Measurements from ENCODE around the gene HNF4A. TPM values are rescaled to one million over a fixed set of nuclear protein-coding genes. Genes with fewer than 3 reads are reported as not detected.

Gene HNF4A
- total RNA-seq, 2 donors from 2014 or later: not detected

DNA sequence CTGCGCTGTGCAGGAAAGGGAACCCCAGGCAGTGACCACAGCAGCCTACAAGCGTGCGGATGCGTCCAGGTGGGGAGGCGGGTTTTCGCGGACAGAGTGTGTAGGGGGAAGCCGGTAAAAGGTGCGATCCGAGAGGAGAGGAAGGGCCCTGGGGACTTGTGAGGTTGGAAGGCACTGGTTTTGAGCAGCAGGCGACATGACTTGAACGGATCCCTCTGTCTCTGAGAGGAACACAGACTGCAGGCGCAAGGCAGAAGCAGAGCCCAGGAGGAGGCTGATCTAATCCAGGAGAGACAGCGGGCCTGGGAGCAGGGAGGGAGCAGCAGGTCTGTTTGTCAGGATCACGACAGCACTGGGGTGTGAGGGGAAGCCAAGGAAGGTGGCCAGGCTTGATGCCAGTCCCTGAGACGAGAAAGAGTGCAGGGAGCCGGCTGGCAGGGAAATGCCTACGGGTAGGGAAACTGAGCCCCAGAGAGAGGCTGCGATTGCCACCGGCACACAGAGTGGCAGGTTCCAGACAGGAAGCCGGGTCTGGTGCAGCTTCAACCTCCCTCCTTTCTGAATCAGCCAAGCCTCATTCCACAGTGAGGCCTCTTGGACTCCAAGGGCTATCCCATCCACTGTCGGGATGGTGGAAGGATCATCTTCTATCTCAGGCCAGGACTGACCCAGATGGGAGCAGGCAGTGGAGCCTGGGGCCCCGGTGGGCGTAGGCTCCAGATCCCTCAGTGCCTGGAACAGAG lies 57.1 kb downstream of the HNF4A start:
- no peak overlapping the region for H3K27ac ChIP-seq
- no peaks in the 10 kb centered on the region for H3K9me3 ChIP-seq
- peaks cover 0 to 5% of the 10 kb centered on the region in 2 donors for H3K27me3 ChIP-seq
- DNase-seq (ENCODE audit: low spot score): no peak
- no peaks in the 10 kb centered on the region for H3K4me1 ChIP-seq
- H3K4me3 ChIP-seq: no peak overlapping the region
- TF ChIP-seq, protein P1, sequence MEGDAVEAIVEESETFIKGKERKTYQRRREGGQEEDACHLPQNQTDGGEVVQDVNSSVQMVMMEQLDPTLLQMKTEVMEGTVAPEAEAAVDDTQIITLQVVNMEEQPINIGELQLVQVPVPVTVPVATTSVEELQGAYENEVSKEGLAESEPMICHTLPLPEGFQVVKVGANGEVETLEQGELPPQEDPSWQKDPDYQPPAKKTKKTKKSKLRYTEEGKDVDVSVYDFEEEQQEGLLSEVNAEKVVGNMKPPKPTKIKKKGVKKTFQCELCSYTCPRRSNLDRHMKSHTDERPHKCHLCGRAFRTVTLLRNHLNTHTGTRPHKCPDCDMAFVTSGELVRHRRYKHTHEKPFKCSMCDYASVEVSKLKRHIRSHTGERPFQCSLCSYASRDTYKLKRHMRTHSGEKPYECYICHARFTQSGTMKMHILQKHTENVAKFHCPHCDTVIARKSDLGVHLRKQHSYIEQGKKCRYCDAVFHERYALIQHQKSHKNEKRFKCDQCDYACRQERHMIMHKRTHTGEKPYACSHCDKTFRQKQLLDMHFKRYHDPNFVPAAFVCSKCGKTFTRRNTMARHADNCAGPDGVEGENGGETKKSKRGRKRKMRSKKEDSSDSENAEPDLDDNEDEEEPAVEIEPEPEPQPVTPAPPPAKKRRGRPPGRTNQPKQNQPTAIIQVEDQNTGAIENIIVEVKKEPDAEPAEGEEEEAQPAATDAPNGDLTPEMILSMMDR (IDR thresholded peaks at IDR 0.05): no peak
- no peaks in the 10 kb centered on the region for H3K36me3 ChIP-seq

DNA sequence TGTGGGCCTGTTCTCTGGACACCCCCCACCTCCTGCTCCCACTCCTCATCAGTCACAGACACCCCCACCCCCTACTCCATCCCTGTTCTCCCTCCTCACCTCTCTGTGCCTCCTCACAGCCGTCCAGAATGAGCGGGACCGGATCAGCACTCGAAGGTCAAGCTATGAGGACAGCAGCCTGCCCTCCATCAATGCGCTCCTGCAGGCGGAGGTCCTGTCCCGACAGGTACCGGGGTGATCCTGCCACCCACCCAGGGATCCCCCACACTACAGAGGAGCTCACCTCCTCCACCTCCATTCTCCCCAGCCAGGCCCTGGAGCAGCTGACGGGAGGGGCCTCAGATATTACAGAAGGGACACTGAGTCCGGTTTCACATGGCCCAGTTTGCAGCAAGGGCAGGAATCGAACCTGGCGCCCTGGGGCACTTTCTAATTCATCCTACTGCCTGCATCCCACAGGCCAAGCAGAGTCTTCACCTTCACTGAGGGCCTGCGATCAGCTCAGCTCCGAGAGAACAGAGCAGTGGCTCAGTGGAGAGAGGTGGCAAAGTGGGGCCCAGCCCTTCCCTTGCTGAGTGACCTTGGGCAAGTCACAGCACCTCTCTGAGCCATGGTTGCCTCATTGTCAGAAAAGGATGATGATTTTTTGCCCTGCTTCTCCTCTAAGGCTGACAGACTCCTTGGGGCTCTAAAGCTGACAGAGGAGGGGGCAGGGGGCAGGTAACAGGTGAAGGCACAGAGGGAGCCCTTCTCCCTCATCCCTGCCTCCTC lies 58.3 kb downstream of the HNF4A start:
- no peaks in the 10 kb centered on the region for H3K9me3 ChIP-seq
- TF ChIP-seq, protein P1 (IDR thresholded peaks at IDR 0.05): no peak
- H3K4me3 ChIP-seq: no peak overlapping the region
- H3K4me1 ChIP-seq: no peaks in the 10 kb centered on the region
- no peaks in the 10 kb centered on the region for H3K36me3 ChIP-seq
- H3K27me3 ChIP-seq: peaks cover 0 to 5% of the 10 kb centered on the region in 2 donors
- DNase-seq (ENCODE audit: low spot score): no peak
- no peak overlapping the region for H3K27ac ChIP-seq

DNA sequence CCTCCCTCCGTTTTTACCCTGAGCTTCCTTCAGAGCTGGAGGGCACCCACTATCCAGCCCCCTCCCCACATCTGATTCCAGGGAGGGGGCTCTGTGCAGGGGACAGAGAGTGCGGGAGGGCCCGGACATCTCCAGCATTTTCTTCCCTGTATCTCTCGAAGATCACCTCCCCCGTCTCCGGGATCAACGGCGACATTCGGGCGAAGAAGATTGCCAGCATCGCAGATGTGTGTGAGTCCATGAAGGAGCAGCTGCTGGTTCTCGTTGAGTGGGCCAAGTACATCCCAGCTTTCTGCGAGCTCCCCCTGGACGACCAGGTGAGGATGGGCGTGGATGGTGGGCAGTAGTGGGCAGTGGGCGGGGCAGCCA lies 58.8 kb downstream of the HNF4A start:
- H3K27ac ChIP-seq: no peak overlapping the region
- H3K4me3 ChIP-seq: no peak overlapping the region
- no peaks in the 10 kb centered on the region for H3K36me3 ChIP-seq
- H3K27me3 ChIP-seq: peaks cover 0 to 5% of the 10 kb centered on the region in 2 donors
- TF ChIP-seq, protein P1 (IDR thresholded peaks at IDR 0.05): no peak
- H3K9me3 ChIP-seq: no peaks in the 10 kb centered on the region
- H3K4me1 ChIP-seq: no peaks in the 10 kb centered on the region
- DNase-seq (ENCODE audit: low spot score): no peak

DNA sequence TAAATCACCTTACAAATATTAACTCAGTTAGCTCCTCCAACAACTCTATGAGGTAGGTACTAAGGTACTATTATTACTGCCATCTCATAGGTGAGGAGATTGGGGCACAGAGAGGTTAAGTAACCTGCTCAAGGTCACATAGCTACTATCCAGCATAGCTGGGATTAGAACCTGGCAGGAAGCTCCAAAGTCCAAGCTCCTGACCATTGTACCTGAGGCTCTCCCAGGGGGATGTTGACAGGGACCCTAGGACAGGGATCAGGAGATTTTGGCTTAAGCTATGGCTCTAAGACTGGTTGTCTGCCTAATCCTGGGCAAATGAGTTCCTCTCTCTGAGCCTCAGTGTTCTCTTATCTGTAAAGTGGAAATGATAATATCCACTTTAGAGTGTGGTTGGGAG lies 59.3 kb downstream of the HNF4A start:
- Histone ChIP-seq H3K4me3 (no peak overlapping the region), H3K27me3 (peaks cover 0 to 5% of the 10 kb centered on the region in 2 donors), H3K4me1 (no peaks in the 10 kb centered on the region), H3K9me3 (no peaks in the 10 kb centered on the region), H3K27ac (no peak overlapping the region), H3K36me3 (no peaks in the 10 kb centered on the region)
- no peak for DNase-seq (ENCODE audit: low spot score)
- TF ChIP-seq, protein P1 (IDR thresholded peaks at IDR 0.05): no peak

DNA sequence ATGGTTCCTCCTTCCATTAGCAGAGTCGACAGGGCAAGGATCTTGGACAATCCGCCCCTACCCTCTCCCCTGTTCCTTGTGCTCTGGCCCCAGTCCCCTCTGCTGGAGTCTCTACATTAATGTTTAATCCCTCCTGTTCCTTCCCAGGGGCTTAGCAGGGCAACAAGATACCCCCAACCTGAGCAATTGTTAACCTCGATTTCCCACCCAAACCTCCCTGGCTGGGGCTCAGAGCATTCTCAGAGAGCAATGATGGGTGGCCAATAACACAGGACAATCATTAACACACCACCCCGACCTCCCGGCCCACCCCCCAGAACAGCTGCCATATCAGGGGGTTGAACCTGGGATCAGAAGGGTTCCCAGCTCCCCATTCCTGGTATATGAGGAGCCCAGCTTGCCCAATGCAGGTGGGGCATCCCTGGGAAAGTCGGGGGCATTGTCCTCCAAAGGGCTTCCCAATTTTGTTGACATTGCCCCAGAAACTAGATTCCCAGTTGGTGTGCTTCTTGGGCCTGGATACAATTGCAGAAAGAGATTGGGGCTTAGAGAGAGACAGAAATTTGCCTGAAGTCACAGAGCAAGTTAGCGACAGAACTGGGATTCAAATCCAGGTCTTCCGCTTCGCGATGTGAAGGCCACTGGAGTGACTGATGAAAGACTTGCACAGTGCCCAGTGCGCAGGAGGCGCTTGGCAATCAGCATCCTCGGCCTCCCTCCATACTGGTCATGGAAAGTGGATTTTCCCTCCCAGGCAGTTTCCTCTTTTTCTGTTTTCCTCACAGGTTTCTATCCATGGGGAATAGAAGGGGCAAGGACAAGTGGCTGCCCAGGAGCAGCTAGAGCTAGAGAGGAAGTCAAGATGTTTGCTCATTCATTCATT lies 60.6 kb downstream of the HNF4A start:
- no peaks in the 10 kb centered on the region for H3K9me3 ChIP-seq
- H3K4me1 ChIP-seq: no peaks in the 10 kb centered on the region
- TF ChIP-seq, protein P1 (IDR thresholded peaks at IDR 0.05): no peak
- H3K36me3 ChIP-seq: no peaks in the 10 kb centered on the region
- peaks cover 0 to 5% of the 10 kb centered on the region in 2 donors for H3K27me3 ChIP-seq
- H3K4me3 ChIP-seq: no peak overlapping the region
- H3K27ac ChIP-seq: no peak overlapping the region
- DNase-seq (ENCODE audit: low spot score): no peak

All from right atrium auricular region (tissue), 2 donors.